Esophagus mucosa (tissue), 1 donor: ENCODE results near the gene SEL1L2. TPM values are rescaled to one million over a fixed set of nuclear protein-coding genes. Genes with fewer than 3 reads are reported as not detected.

Experiments used
- ATAC-seq: fragments of 200-7000 bp; cut with Tn5 transposase; one replicate; pipeline ENCODE4 v1.9.1; 2020
- total RNA-seq: library from RNA; stranded (reverse); gene quantifications from one replicate; pipeline ENCODE4 v1.2.4, GENCODE V29; 2023
- donor health status: DM: yes; HTN: yes; CAD: no.

The SEL1L2 gene
- total RNA-seq, 1 donor from 2014 or later = not detected

DNA sequence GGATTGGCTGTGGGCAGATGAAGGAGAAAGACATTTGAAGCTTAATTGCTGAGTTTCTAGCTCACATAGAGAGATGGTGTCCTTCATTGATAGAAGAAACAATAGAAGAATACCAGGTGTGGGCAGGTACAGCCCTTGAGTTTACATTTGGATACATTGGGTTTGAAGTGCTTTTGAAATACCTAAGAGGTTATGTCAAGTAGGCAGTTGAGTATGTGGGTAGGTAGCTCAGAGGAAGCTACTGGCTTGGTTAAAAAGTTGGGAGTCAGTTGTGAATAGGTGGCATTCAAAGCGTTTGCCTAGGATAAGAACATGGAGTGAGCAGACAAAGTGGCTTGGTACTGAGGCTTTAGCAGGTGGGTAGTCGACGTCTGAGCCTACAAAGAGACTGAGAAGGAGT lies 180.6 kb downstream of the SEL1L2 start:
- ATAC-seq = no peak

DNA sequence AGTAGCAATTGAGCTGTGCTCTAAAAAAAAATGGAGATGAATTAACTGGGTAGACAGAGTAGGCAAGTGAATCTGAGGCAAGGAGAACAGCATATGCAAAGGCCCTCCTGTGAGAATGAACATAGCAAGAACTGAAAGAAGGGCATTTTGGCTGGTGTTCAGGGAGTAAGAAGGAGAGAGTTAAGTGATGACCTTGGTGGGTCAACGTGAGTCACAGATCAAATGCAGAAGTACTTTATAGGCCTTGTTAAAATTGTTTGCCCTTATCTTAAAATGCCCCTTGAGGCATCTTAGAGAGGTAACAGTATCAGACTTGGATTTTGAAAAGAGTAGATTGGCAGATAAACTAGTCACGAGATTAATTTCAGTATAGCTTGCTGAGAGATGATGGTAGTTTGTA lies 181.0 kb downstream of the SEL1L2 start:
- ATAC-seq = no peak

DNA sequence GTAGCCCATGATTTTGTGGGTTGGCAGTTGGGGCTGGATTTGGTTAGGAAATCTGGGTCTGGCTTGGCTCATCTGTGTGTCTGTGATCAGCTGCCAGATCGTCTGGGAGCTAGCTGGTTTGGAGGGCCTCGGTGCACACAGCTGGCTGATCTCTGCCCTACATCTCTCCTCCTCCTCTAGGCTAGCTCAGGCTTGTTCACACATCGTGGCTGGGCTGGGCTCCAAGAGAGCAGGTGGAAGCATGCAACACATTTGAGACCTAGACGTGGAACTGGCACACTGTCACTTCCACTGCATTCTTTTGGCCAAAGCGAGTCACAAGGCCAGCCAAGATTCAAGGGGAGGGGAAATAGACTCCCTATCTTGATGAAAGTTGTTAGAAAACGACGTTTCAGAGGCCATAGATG lies 189.7 kb downstream of the SEL1L2 start:
- ATAC-seq = peak; percentile 99

DNA sequence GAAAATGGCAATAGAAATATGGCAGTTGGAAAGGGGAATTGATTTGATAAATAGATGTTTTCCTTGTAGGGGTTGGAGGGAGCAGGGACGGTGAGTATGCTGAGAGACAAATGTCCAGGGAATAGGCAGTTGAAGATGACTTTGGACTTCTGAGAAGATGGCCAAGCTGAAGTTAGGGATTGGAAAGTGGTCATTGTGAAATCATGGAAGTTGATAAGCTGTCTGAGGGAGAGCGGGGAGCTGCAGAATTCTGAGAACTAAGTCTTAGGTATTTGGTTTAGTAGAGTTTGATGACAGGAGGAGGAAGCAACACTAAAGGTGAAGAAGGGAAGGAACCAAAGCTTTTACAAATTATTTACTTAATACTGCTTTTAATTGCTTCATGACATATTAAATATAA lies 190.4 kb downstream of the SEL1L2 start:
- no peak for ATAC-seq

Other genes starting within 250 kb of the SEL1L2 start
- 7.9 TPM for gene ESF1, start 205.7 kb downstream of the SEL1L2 start, total RNA-seq
- 17.7 TPM for gene NDUFAF5, start 205.6 kb downstream of the SEL1L2 start, total RNA-seq
- gene MACROD2, start 4.9 kb upstream of the SEL1L2 start, total RNA-seq = 2.2 TPM